B cell (primary cell): ENCODE results near the gene LZTFL1. TPM values are rescaled to one million over a fixed set of nuclear protein-coding genes. Genes with fewer than 3 reads are reported as not detected.

Source experiments
- ATAC-seq: fragments of 200-7000 bp; cut with Tn5 transposase; one replicate; pipeline ENCODE4 v1.10.0; 2021; ENCODE audit warnings: low read depth, mild to moderate bottlenecking, moderate number of reproducible peaks, moderate library complexity
- CTCF ChIA-PET: fragments of 350-600 bp; sonication (Branson Sonifier 250); formaldehyde crosslinking; loops from one replicate; lab custom pipeline; 2021; ENCODE audit warnings: antibody characterized with exemption, inconsistent platforms; lab: Charles Lee
- POLR2A ChIA-PET: fragments of 350-600 bp; sonication (Branson Sonifier 250); formaldehyde crosslinking; loops from one replicate; lab custom pipeline; 2021; ENCODE audit warnings: antibody characterized with exemption; lab: Charles Lee
- DNase-seq: peaks from one replicate; pipeline ENCODE4 v3.0.0; 2013
- H2AFZ ChIP-seq: 2 replicates; pipeline ENCODE4 v1.6.1; 2012; ENCODE audit warnings: mild to moderate bottlenecking, low read depth, low read length; ENCODE audit not compliant: insufficient read depth, poor library complexity, severe bottlenecking
- H3K27ac ChIP-seq, 2 donors: 1 replicate in 1 of 2; 2 replicates in 1 of 2; pipeline ENCODE4 v1.5.1; 2012 to 2013; ENCODE audit warnings: low read length in 2 of 2, mild to moderate bottlenecking in 2 of 2, moderate library complexity in 1 of 2
- H3K27me3 ChIP-seq, 4 experiments: fragments of 200-600 bp in 1 of 4; sonication (generic) in 1 of 4; replicated peaks in 1 of 4; 1 replicate in 2 of 4; 2 replicates in 2 of 4; pipeline versions ENCODE4 v1.6.1 to v1.7.0; 2013 to 2016; ENCODE audit warnings: low read length in 3 of 4, mild to moderate bottlenecking in 2 of 4, mixed read lengths in 1 of 4, moderate library complexity in 1 of 4; ENCODE audit not compliant: insufficient read depth in 4 of 4, control insufficient read depth in 3 of 4; ENCODE audit errors: control extremely low read depth in 1 of 4
- H3K36me3 ChIP-seq, 2 experiments: replicated peaks in 1 of 2; 1 replicate in 1 of 2; 2 replicates in 1 of 2; pipeline versions ENCODE4 v1.6.1 to v1.7.1; 2013; ENCODE audit warnings: low read length in 1 of 2; ENCODE audit not compliant: insufficient read depth in 2 of 2, control insufficient read depth in 1 of 2; ENCODE audit errors: control extremely low read depth in 1 of 2, extremely low read depth in 1 of 2
- H3K4me1 ChIP-seq, 2 donors: fragments of 200-600 bp in 1 of 2; sonication (generic) in 1 of 2; 1 replicate in 1 of 2; 2 replicates in 1 of 2; pipeline versions ENCODE4 v1.5.1 to v1.6.1; 2013 to 2017; ENCODE audit warnings: low read length in 2 of 2; ENCODE audit not compliant: control insufficient read depth in 2 of 2, insufficient read depth in 2 of 2
- H3K4me2 ChIP-seq: replicated peaks from 2 replicates; pipeline ENCODE3; 2012; ENCODE audit warnings: mild to moderate bottlenecking, low read depth, low read length; ENCODE audit not compliant: poor library complexity, severe bottlenecking
- H3K4me3 ChIP-seq, 5 experiments: fragments of 200-600 bp in 1 of 5; sonication (generic) in 1 of 5; 1 replicate in 3 of 5; 2 replicates in 2 of 5; pipeline versions ENCODE4 v1.5.1 to v1.7.0; 2011 to 2016; ENCODE audit warnings: low read length in 4 of 5, mild to moderate bottlenecking in 4 of 5, low read depth in 2 of 5, control low read depth in 1 of 5, moderate library complexity in 1 of 5; ENCODE audit not compliant: insufficient read depth in 1 of 5; ENCODE audit errors: control extremely low read depth in 1 of 5, extremely low read depth in 1 of 5
- H3K79me2 ChIP-seq: fragments of 200-600 bp; sonication (generic); one replicate; pipeline ENCODE4 v1.6.0; 2016; ENCODE audit warnings: low read length; ENCODE audit not compliant: control insufficient read depth, insufficient read depth
- H3K9ac ChIP-seq: fragments of 200-600 bp; sonication (generic); 2 replicates; pipeline ENCODE4 v1.6.1; 2017; ENCODE audit warnings: mild to moderate bottlenecking, low read length, moderate library complexity
- H3K9me3 ChIP-seq, 3 donors: one replicate each; pipeline versions ENCODE4 v1.6.1 to v1.7.1; 2013; ENCODE audit warnings: low read length in 2 of 3; ENCODE audit not compliant: control insufficient read depth in 2 of 3, insufficient read depth in 1 of 3; ENCODE audit errors: control extremely low read depth in 1 of 3
- H4K20me1 ChIP-seq: 2 replicates; pipeline ENCODE4 v1.6.0; 2012; ENCODE audit warnings: mild to moderate bottlenecking, low read length; ENCODE audit not compliant: insufficient read depth, control insufficient read depth, poor library complexity, severe bottlenecking
- H3K27ac Mint-ChIP-seq: one replicate; pipeline ENCODE4 v1.8.0; 2021; ENCODE audit warnings: mixed read lengths
- H3K27me3 Mint-ChIP-seq: one replicate; pipeline ENCODE4 v1.8.0; 2021; ENCODE audit warnings: mixed read lengths
- H3K4me1 Mint-ChIP-seq: one replicate; pipeline ENCODE4 v1.8.0; 2021; ENCODE audit warnings: mixed read lengths
- H3K4me3 Mint-ChIP-seq: one replicate; pipeline ENCODE4 v1.8.0; 2021; ENCODE audit warnings: mixed read lengths
- H3K9me3 Mint-ChIP-seq: one replicate; pipeline ENCODE4 v1.8.0; 2022; ENCODE audit warnings: mixed read lengths; ENCODE audit not compliant: insufficient read depth
- CTCF ChIP-seq: fragments of 200-600 bp; IDR thresholded peaks from one replicate; pipeline ENCODE4 v1.8.0; 2022; ENCODE audit warnings: antibody characterized with exemption, mild to moderate bottlenecking
- EZH2 ChIP-seq: IDR thresholded peaks from 2 replicates; pipeline ENCODE4 v1.6.1; 2012; ENCODE audit warnings: borderline replicate concordance, low read depth, mild to moderate bottlenecking, moderate library complexity, low read length; ENCODE audit not compliant: insufficient read depth, poor library complexity, severe bottlenecking
- WGBS: methylation state at CpG from one replicate; pipeline ENCODE4 v1.1.5; 2013; ENCODE audit warnings: missing lambda C conversion rate; ENCODE audit not compliant: insufficient coverage; 5-methylcytosine and 5-hydroxymethylcytosine counted together
- intact Hi-C: fragments of 100-400 bp; cut with micrococcal nuclease; formaldehyde crosslinking; loops from one replicate; pipeline ENCODE4 v1.10.0; 2022
- polyA plus RNA-seq: library from polyadenylated mRNA; depleted of rRNA; stranded (reverse); fragments of >200 nt; gene quantifications from 2 replicates; pipeline ENCODE4 v1.2.3, GENCODE V29; 2012
- total RNA-seq, 2 donors: library from RNA; stranded (reverse); fragments of 120-200 nt in 1 of 2; gene quantifications; 1 replicate in 1 of 2; 2 replicates in 1 of 2; pipeline versions ENCODE4 v1.2.3 to v1.2.4, GENCODE V29; 2013 to 2022

LZTFL1 gene
- total and polyA plus RNA-seq, 2 donors (not counting 1 experiment from before 2014, with no cell fraction given), result 16.5 to 17.8 TPM

- Histone ChIP-seq H3K4me1 (peaks cover 14 to 15% of the 10 kb centered on the region in 2 donors), H3K36me3 (no peaks in the 10 kb centered on the region), H3K9me3 (peaks cover 0 to 4% (median 0%) of the 10 kb centered on the region in 3 donors), H3K27me3 (peaks cover 0 to 32% (median 18%) of the 10 kb centered on the region in 4 experiments), H2AFZ (no peak overlapping the region), H4K20me1 (no peaks in the 10 kb centered on the region), H3K79me2 (no peaks in the 10 kb centered on the region), H3K4me2 (no peak overlapping the region), H3K27ac (no peak overlapping the region), H3K4me3 (no peak overlapping the region), H3K9ac (no peak overlapping the region)
- WGBS, result 100% methylated on average over 3 of the region's 4 CpGs
- Mint-ChIP-seq H3K9me3 (no peaks in the 10 kb centered on the region), H3K27me3 (peaks cover 43% of the 10 kb centered on the region), H3K27ac (no peak overlapping the region), H3K4me1 (peaks cover 17% of the 10 kb centered on the region), H3K4me3 (no peak overlapping the region)
- ATAC-seq (no peak), DNase-seq (no peak)
- CTCF ChIA-PET, result interaction anchor here (1.2 kb wide), 1 partner anchor 8 kb away, joined by 5 read pairs; no protein-coding TSS in a partner anchor
- TF ChIP-seq CTCF, result no peak
- no peak for TF ChIP-seq EZH2
- intact Hi-C loops, result no loop called here
- POLR2A ChIA-PET, result no interaction called here
These were observed 43.9 kb downstream of the LZTFL1 start for GRCh38 chr3:45798034-45798433.

GRCh38 chr3:45796902-45797637 is 44.8 kb downstream of the LZTFL1 start:
- intact Hi-C loops, result no loop called here
- peak overlapping the region; percentile 79 for H3K4me3 Mint-ChIP-seq
- TF ChIP-seq CTCF (no peak), EZH2 (no peak)
- no peaks in the 10 kb centered on the region for H3K9me3 Mint-ChIP-seq
- peaks cover 0 to 4% (median 0%) of the 10 kb centered on the region in 3 donors for H3K9me3 ChIP-seq
- H3K4me1 Mint-ChIP-seq, result peaks cover 19% of the 10 kb centered on the region
- H3K27me3 ChIP-seq, result peaks cover 0 to 32% (median 18%) of the 10 kb centered on the region in 4 experiments
- H3K4me3 ChIP-seq, result peak overlapping the region in 3 of 5 experiments; percentile 42 to 49 (median 45)
- H3K4me1 ChIP-seq, result peaks cover 20 to 23% of the 10 kb centered on the region in 2 donors
- peak overlapping the region; percentile 84 for H3K4me2 ChIP-seq
- H3K27me3 Mint-ChIP-seq, result peaks cover 43% of the 10 kb centered on the region
- DNase-seq, result no peak
- CTCF ChIA-PET, result interaction anchor here (1.2 kb wide), 1 partner anchor 9 kb away, joined by 5 read pairs; no protein-coding TSS in a partner anchor
- H3K79me2 ChIP-seq, result no peaks in the 10 kb centered on the region
- WGBS, result 67% methylated on average over 12 of the region's 13 CpGs
- POLR2A ChIA-PET, result no interaction called here
- no peak overlapping the region for H3K27ac Mint-ChIP-seq
- H3K27ac ChIP-seq, result no peak overlapping the region
- no peaks in the 10 kb centered on the region for H4K20me1 ChIP-seq
- H3K9ac ChIP-seq, result peak overlapping the region; percentile 55
- H2AFZ ChIP-seq, result peak overlapping the region; percentile 77
- no peak for ATAC-seq
- no peaks in the 10 kb centered on the region for H3K36me3 ChIP-seq
